ENCODE data around the gene ST3GAL2. TPM values are rescaled to one million over a fixed set of nuclear protein-coding genes. Genes with fewer than 3 reads are reported as not detected.

ST3GAL2 gene
- total RNA-seq, 1 experiment from 2014 or later = 9.7 TPM

DNA sequence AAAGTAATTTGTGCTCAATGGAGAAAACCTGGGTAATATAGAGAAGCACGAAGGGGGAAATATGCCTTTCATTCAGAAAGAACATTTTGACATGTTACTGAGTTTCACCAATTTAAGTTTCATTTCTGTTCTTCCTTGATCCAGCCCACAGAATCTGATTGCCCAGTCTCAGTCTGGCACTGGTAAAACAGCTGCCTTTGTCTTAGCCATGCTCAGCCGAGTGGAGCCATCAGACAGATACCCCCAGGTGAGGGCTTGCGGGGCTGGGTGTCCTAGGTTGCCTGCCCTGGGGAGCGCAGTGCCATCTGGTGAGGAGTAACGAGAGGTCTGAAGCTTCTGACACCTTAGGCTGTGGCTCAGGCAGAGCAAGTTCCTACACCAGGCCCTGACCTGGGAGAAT lies 74.5 kb downstream of the ST3GAL2 start:
- intact Hi-C loops (cut with micrococcal nuclease; ENCODE audit: unreplicated experiment) = no loop called here
- H3K9me3 Mint-ChIP-seq (ENCODE audit: low read depth, unreplicated experiment) = no peaks in the 10 kb centered on the region
- DNase-seq = no peak
- CTCF ChIA-PET = no interaction called here
- TF ChIP-seq, protein P1, sequence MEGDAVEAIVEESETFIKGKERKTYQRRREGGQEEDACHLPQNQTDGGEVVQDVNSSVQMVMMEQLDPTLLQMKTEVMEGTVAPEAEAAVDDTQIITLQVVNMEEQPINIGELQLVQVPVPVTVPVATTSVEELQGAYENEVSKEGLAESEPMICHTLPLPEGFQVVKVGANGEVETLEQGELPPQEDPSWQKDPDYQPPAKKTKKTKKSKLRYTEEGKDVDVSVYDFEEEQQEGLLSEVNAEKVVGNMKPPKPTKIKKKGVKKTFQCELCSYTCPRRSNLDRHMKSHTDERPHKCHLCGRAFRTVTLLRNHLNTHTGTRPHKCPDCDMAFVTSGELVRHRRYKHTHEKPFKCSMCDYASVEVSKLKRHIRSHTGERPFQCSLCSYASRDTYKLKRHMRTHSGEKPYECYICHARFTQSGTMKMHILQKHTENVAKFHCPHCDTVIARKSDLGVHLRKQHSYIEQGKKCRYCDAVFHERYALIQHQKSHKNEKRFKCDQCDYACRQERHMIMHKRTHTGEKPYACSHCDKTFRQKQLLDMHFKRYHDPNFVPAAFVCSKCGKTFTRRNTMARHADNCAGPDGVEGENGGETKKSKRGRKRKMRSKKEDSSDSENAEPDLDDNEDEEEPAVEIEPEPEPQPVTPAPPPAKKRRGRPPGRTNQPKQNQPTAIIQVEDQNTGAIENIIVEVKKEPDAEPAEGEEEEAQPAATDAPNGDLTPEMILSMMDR (IDR thresholded peaks at IDR 0.05; ENCODE audit: unreplicated experiment) = no peak
- H3K27me3 Mint-ChIP-seq (ENCODE audit: unreplicated experiment) = no peaks in the 10 kb centered on the region
- BruUV-seq (replicated peaks) = no TSS peak
- H3K4me3 Mint-ChIP-seq (ENCODE audit: low read depth, unreplicated experiment) = no peak overlapping the region
- peaks cover 85% of the 10 kb centered on the region for H3K36me3 Mint-ChIP-seq (ENCODE audit: insufficient read depth, unreplicated experiment)
- H3K27ac Mint-ChIP-seq (ENCODE audit: unreplicated experiment) = no peak overlapping the region
- no peaks in the 10 kb centered on the region for H3K4me1 Mint-ChIP-seq (ENCODE audit: low read depth, unreplicated experiment)

DNA sequence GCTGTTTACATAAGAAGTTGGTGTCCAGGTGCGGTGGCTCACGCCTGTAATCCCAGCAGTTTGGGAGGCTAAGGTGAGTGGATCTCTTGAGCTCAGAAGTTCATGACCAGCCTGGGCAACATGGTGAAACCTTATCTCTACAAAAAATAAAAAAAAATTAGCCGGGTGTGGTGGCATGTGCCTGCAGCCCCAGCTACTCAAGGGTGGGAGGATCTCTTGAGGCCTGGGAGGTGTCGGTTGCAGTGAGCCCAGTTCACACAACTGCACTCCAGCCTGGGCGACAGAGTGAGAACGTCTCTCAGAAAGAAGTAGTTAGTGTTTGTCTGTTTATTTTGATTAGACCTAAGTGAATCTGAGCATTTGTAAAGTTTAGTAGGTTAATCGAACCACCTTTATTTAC lies 79.3 kb downstream of the ST3GAL2 start:
- H3K27ac Mint-ChIP-seq (ENCODE audit: unreplicated experiment) = no peak overlapping the region
- H3K4me1 Mint-ChIP-seq (ENCODE audit: low read depth, unreplicated experiment) = no peaks in the 10 kb centered on the region
- intact Hi-C loops (cut with micrococcal nuclease; ENCODE audit: unreplicated experiment) = no loop called here
- no peak overlapping the region for H3K4me3 Mint-ChIP-seq (ENCODE audit: low read depth, unreplicated experiment)
- H3K27me3 Mint-ChIP-seq (ENCODE audit: unreplicated experiment) = no peaks in the 10 kb centered on the region
- CTCF ChIA-PET = interaction anchor here (0.7 kb wide), 5 partner anchors 8 to 274 kb away, joined by 3 to 5 read pairs (median 4); no protein-coding TSS in a partner anchor
- TF ChIP-seq, protein P1 (IDR thresholded peaks at IDR 0.05; ENCODE audit: unreplicated experiment) = no peak
- no peaks in the 10 kb centered on the region for H3K9me3 Mint-ChIP-seq (ENCODE audit: low read depth, unreplicated experiment)
- BruUV-seq (replicated peaks) = no TSS peak
- DNase-seq = no peak
- peaks cover 84% of the 10 kb centered on the region for H3K36me3 Mint-ChIP-seq (ENCODE audit: insufficient read depth, unreplicated experiment)

DNA sequence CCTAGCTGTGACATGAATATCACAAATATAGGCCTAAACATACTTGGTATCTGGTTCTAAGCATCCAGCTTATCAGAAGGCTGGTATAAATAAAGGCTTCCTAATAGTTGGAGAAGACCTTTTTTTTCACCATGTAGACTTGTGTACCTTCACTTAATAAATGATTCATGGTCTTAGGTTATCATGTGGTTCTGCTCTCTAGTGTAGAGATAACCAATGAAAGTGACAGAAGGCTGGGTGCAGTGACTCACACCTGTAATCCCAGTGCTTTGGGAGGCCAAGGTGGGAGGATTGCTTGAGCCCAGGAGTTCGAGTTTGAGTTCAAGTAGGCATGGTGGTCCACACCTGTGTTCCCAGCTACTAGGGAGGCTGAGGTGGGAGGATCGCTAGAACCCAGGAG lies 89.1 kb downstream of the ST3GAL2 start:
- H3K36me3 Mint-ChIP-seq (ENCODE audit: insufficient read depth, unreplicated experiment) = peaks cover 61% of the 10 kb centered on the region
- intact Hi-C loops (cut with micrococcal nuclease; ENCODE audit: unreplicated experiment) = no loop called here

DNA sequence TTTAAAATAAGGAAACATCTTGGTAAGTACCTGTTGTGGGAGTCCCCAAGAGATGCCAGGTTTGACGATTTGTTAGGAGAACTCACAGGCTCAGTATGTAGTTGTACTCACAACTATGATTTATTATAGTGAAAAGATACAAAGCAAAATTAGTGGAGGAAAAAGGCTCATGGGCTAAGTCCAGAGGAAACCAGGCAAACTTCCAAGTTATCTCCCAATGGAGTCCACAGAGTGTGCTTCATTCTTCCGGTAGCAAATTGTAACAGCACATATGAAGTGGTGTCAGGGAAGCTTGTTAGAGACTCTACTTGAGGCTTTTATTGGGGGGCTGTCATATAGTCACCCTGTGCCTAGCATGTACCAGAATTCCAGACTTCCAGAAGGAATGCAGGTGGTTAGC lies 89.9 kb downstream of the ST3GAL2 start:
- Mint-ChIP-seq H3K27me3 (ENCODE audit: unreplicated experiment) (no peaks in the 10 kb centered on the region), H3K4me1 (ENCODE audit: low read depth, unreplicated experiment) (peaks cover 16% of the 10 kb centered on the region), H3K4me3 (ENCODE audit: low read depth, unreplicated experiment) (no peak overlapping the region), H3K9me3 (ENCODE audit: low read depth, unreplicated experiment) (no peaks in the 10 kb centered on the region), H3K36me3 (ENCODE audit: insufficient read depth, unreplicated experiment) (peaks cover 60% of the 10 kb centered on the region), H3K27ac (ENCODE audit: unreplicated experiment) (no peak overlapping the region)
- no peak for DNase-seq
- CTCF ChIA-PET = no interaction called here
- intact Hi-C loops (cut with micrococcal nuclease; ENCODE audit: unreplicated experiment) = no loop called here
- no TSS peak for BruUV-seq (replicated peaks)
- TF ChIP-seq, protein P1 (IDR thresholded peaks at IDR 0.05; ENCODE audit: unreplicated experiment) = no peak

More for the DNA sequence above, 89.1 kb downstream of the ST3GAL2 start:
- Mint-ChIP-seq H3K27me3 (ENCODE audit: unreplicated experiment) (no peaks in the 10 kb centered on the region), H3K4me1 (ENCODE audit: low read depth, unreplicated experiment) (peaks cover 16% of the 10 kb centered on the region), H3K9me3 (ENCODE audit: low read depth, unreplicated experiment) (no peaks in the 10 kb centered on the region), H3K27ac (ENCODE audit: unreplicated experiment) (no peak overlapping the region), H3K4me3 (ENCODE audit: low read depth, unreplicated experiment) (no peak overlapping the region)
- CTCF ChIA-PET = no interaction called here
- no peak for DNase-seq
- no TSS peak for BruUV-seq (replicated peaks)
- TF ChIP-seq, protein P1 (IDR thresholded peaks at IDR 0.05; ENCODE audit: unreplicated experiment) = no peak
